H1 (cell line): Measurements from ENCODE around the gene NRSN1. TPM values are rescaled to one million over a fixed set of nuclear protein-coding genes. Genes with fewer than 3 reads are reported as not detected.

Experiments used
- CTCF ChIA-PET: fragments of 300-600 bp; sonication (Branson Sonifier 250); formaldehyde crosslinking; loops from one replicate; lab custom pipeline; 2021; ENCODE audit not compliant: partially characterized antibody; lab: Charles Lee
- POLR2A ChIA-PET: fragments of 300-600 bp; sonication (Branson Sonifier 250); formaldehyde crosslinking; loops from one replicate; lab custom pipeline; 2021; ENCODE audit warnings: inconsistent platforms; ENCODE audit not compliant: partially characterized antibody; lab: Charles Lee
- DNase-seq, 2 experiments: peaks; one replicate each; pipeline versions ENCODE4 v3.0.0 to v3.0.0-alpha.2; 2010 to 2022; ENCODE audit warnings: low spot score in 2 of 2, low read depth in 1 of 2, mixed read lengths in 1 of 2
- FAIRE-seq: peaks from 2 replicates; lab custom pipeline; 2011; peaks lifted over from hg19 to GRCh38; lab: Jason Lieb, UNC
- H2AFZ ChIP-seq: 2 replicates; pipeline ENCODE4 v1.8.1; 2012; ENCODE audit warnings: low read length, inconsistent platforms
- H2AK5ac ChIP-seq: 2 replicates; pipeline ENCODE4 v1.6.1; 2013; ENCODE audit warnings: low read depth, low read length
- H2BK120ac ChIP-seq: replicated peaks from 2 replicates; pipeline ENCODE3; 2013; ENCODE audit warnings: low read depth, low read length, inconsistent platforms
- H2BK12ac ChIP-seq: 2 replicates; pipeline ENCODE4 v1.6.1; 2013; ENCODE audit warnings: low read depth, low read length
- H2BK15ac ChIP-seq: 2 replicates; pipeline ENCODE4 v1.6.1; 2013; ENCODE audit warnings: low read length
- H2BK20ac ChIP-seq: 2 replicates; pipeline ENCODE4 v1.6.1; 2013; ENCODE audit warnings: low read length
- H2BK5ac ChIP-seq: 2 replicates; pipeline ENCODE4 v1.6.1; 2013; ENCODE audit warnings: low read depth, low read length
- H3K14ac ChIP-seq: 2 replicates; pipeline ENCODE4 v1.6.1; 2013; ENCODE audit warnings: inconsistent platforms; ENCODE audit not compliant: insufficient read length
- H3K18ac ChIP-seq: 2 replicates; pipeline ENCODE4 v1.6.1; 2013; ENCODE audit warnings: low read length; ENCODE audit errors: extremely low read depth
- H3K23ac ChIP-seq: 2 replicates; pipeline ENCODE4 v1.6.1; 2013; ENCODE audit warnings: inconsistent platforms; ENCODE audit not compliant: insufficient read length
- H3K23me2 ChIP-seq: 2 replicates; pipeline ENCODE4 v1.6.1; 2013; ENCODE audit warnings: low read depth, low read length
- H3K27ac ChIP-seq: 2 replicates; pipeline ENCODE4 v1.6.1; 2011; ENCODE audit warnings: low read depth, low read length, inconsistent platforms
- H3K27me3 ChIP-seq, 4 experiments: replicated peaks in 1 of 4; 1 replicate in 1 of 4; 2 replicates in 3 of 4; pipeline versions ENCODE4 v1.6.1 to v1.8.1; 2011 to 2013; ENCODE audit warnings: low read length in 3 of 4, mild to moderate bottlenecking in 3 of 4, inconsistent platforms in 2 of 4, mixed read lengths in 2 of 4, moderate library complexity in 1 of 4; ENCODE audit not compliant: control insufficient read depth in 3 of 4, insufficient read depth in 3 of 4; ENCODE audit errors: extremely low read depth in 1 of 4
- H3K36me3 ChIP-seq, 4 experiments: 2 replicates each; pipeline versions ENCODE4 v1.6.1 to v1.8.1; 2011 to 2013; ENCODE audit warnings: mild to moderate bottlenecking in 4 of 4, low read length in 3 of 4, moderate library complexity in 2 of 4, control low read depth in 1 of 4, inconsistent platforms in 1 of 4; ENCODE audit not compliant: insufficient read depth in 4 of 4, control insufficient read depth in 2 of 4
- H3K4ac ChIP-seq: replicated peaks from 2 replicates; pipeline ENCODE3; 2013; ENCODE audit warnings: low read length, low read depth, mixed read lengths, inconsistent platforms; ENCODE audit not compliant: insufficient read length
- H3K4me1 ChIP-seq, 4 experiments: replicated peaks in 1 of 4; 1 replicate in 1 of 4; 2 replicates in 3 of 4; pipeline versions ENCODE4 v1.6.1 to v1.8.1; 2011 to 2013; ENCODE audit warnings: low read length in 3 of 4, inconsistent platforms in 2 of 4, mixed read lengths in 1 of 4; ENCODE audit not compliant: insufficient read depth in 4 of 4, control insufficient read depth in 3 of 4
- H3K4me2 ChIP-seq, 2 experiments: 2 replicates each; pipeline versions ENCODE4 v1.6.1 to v1.8.1; 2011 to 2013; ENCODE audit warnings: low read depth in 2 of 2, low read length in 2 of 2, control low read depth in 1 of 2, inconsistent platforms in 1 of 2, mild to moderate bottlenecking in 1 of 2; ENCODE audit not compliant: insufficient read depth in 1 of 2
- H3K4me3 ChIP-seq, 4 experiments: fragments of 200-600, 300-600 bp in 1 of 4; sonication (generic), shearing (Covaris generic), sonication (Bioruptor Twin) in 1 of 4; 2 replicates each; pipeline versions ENCODE4 v1.5.1 to v1.8.1; 2011 to 2016; ENCODE audit warnings: low read length in 4 of 4, low read depth in 3 of 4, control low read depth in 2 of 4, inconsistent platforms in 2 of 4, mild to moderate bottlenecking in 2 of 4, mixed read lengths in 1 of 4, moderate library complexity in 1 of 4; ENCODE audit not compliant: insufficient read depth in 2 of 4; ENCODE audit errors: extremely low read depth in 1 of 4
- H3K56ac ChIP-seq: replicated peaks from 2 replicates; pipeline ENCODE3; 2013; ENCODE audit warnings: low read depth, mild to moderate bottlenecking, mixed read lengths, low read length, inconsistent platforms; ENCODE audit not compliant: insufficient read length
- H3K79me1 ChIP-seq: 2 replicates; pipeline ENCODE4 v1.6.1; 2013; ENCODE audit warnings: low read depth, low read length, control low read depth
- H3K79me2 ChIP-seq, 2 experiments: 2 replicates each; pipeline versions ENCODE4 v1.6.1 to v1.8.1; 2012 to 2013; ENCODE audit warnings: low read length in 2 of 2, mild to moderate bottlenecking in 2 of 2, inconsistent platforms in 1 of 2; ENCODE audit not compliant: insufficient read depth in 2 of 2, control insufficient read depth in 1 of 2
- H3K9ac ChIP-seq, 4 experiments: replicated peaks in 1 of 4; 1 replicate in 1 of 4; 2 replicates in 3 of 4; pipeline versions ENCODE4 v1.6.1 to v1.8.1; 2011 to 2013; ENCODE audit warnings: low read depth in 3 of 4, low read length in 3 of 4, control low read depth in 2 of 4, mild to moderate bottlenecking in 2 of 4, moderate library complexity in 2 of 4, inconsistent platforms in 1 of 4; ENCODE audit errors: extremely low read depth in 1 of 4
- H3K9me3 ChIP-seq, 2 experiments: 2 replicates each; pipeline versions ENCODE4 v1.6.1 to v1.8.1; 2012 to 2013; ENCODE audit warnings: mild to moderate bottlenecking in 2 of 2, moderate library complexity in 2 of 2, control low read depth in 1 of 2, inconsistent platforms in 1 of 2, low read depth in 1 of 2, low read length in 1 of 2, mixed read lengths in 1 of 2; ENCODE audit not compliant: insufficient read depth in 2 of 2
- H4K20me1 ChIP-seq, 2 experiments: replicated peaks in 1 of 2; 2 replicates each; pipeline versions ENCODE3 to v1.8.1; 2011 to 2013; ENCODE audit warnings: inconsistent platforms in 2 of 2, low read length in 2 of 2, mild to moderate bottlenecking in 1 of 2; ENCODE audit not compliant: insufficient read depth in 2 of 2, control insufficient read depth in 1 of 2
- H4K5ac ChIP-seq: 2 replicates; pipeline ENCODE4 v1.6.1; 2013; ENCODE audit warnings: low read length, low read depth, mixed read lengths, inconsistent platforms; ENCODE audit not compliant: insufficient read length
- H4K8ac ChIP-seq: 2 replicates; pipeline ENCODE4 v1.8.0; 2013; ENCODE audit warnings: mild to moderate bottlenecking, moderate library complexity, low read length, inconsistent platforms; ENCODE audit not compliant: insufficient read depth; ENCODE audit errors: extremely low read depth
- H4K91ac ChIP-seq: replicated peaks from 2 replicates; pipeline ENCODE3; 2013; ENCODE audit warnings: low read length, mixed read lengths, inconsistent platforms; ENCODE audit not compliant: insufficient read length
- CHD1 ChIP-seq: IDR thresholded peaks from 2 replicates; pipeline ENCODE4 v1.6.1; 2012; ENCODE audit warnings: low read depth, low read length, improper control_type of control experiment
- EP300 ChIP-seq, 2 experiments: IDR thresholded peaks; 1 replicate in 1 of 2; 2 replicates in 1 of 2; pipeline ENCODE4 v1.6.1; 2011 to 2012; ENCODE audit warnings: low read depth in 2 of 2, low read length in 2 of 2, mild to moderate bottlenecking in 2 of 2, borderline replicate concordance in 1 of 2, inconsistent platforms in 1 of 2, moderate library complexity in 1 of 2
- KDM5A ChIP-seq: fragments of 200-600 bp; IDR thresholded peaks from 2 replicates; pipeline ENCODE4 v1.7.1; 2012; ENCODE audit warnings: mild to moderate bottlenecking, low read length, inconsistent platforms, mixed read lengths
- SRF ChIP-seq: IDR thresholded peaks from 2 replicates; pipeline ENCODE4 v1.6.1; 2011; ENCODE audit warnings: mild to moderate bottlenecking, low read depth, low read length, moderate library complexity
- WGBS, 2 experiments: shearing (Covaris generic) in 1 of 2; methylation state at CpG; one replicate each; pipeline versions ENCODE4 v1.1.6 to v1.1.7; 2013 to 2015; ENCODE audit warnings: low lambda C conversion rate in 2 of 2, mixed read lengths in 2 of 2, inconsistent platforms in 1 of 2, low coverage in 1 of 2, missing lambda C conversion rate in 1 of 2; ENCODE audit not compliant: insufficient replicate concordance in 2 of 2, insufficient coverage in 1 of 2, insufficient read length in 1 of 2; ENCODE audit errors: extremely low coverage in 1 of 2, missing lambda C conversion rate in 1 of 2; 5-methylcytosine and 5-hydroxymethylcytosine counted together
- polyA plus RNA-seq, 7 experiments: library from polyadenylated mRNA; depleted of rRNA in 3 of 7; stranded (reverse) in 5 of 7; unstranded in 2 of 7; fragments of >200 nt in 5 of 7; fragments of 200-250 nt in 2 of 7; gene quantifications; 1 replicate in 5 of 7; 2 replicates in 1 of 7; 4 replicates in 1 of 7; pipeline versions ENCODE4 v1.2.1 to v1.2.3, GENCODE V29; 2011 to 2013; ENCODE audit warnings: missing spikeins in 2 of 7, mixed read lengths in 2 of 7
- total RNA-seq: library from RNA; stranded (reverse); fragmentation: NEBNext Ultra II Directional; extraction: Animal tissue kit (Norgen Biotek cat#: 25700); gene quantifications from 2 replicates; pipeline ENCODE4 v1.2.1, GENCODE V29; 2021

The NRSN1 gene
- total and polyA plus RNA-seq, 2 of the 8 experiments (the other 6 are each of a cell fraction or from before 2014, with no cell fraction given): 0.15 to 0.78 TPM

- no peak overlapping the region for H3K4me3 ChIP-seq
- no peak overlapping the region for H2BK120ac ChIP-seq
- H3K27ac ChIP-seq: no peak overlapping the region
- CTCF ChIA-PET: no interaction called here
- peaks cover 0 to 1% (median 0%) of the 10 kb centered on the region in 4 experiments; a peak in 1 of 7 replicates for H3K27me3 ChIP-seq
- H3K23me2 ChIP-seq: no peaks in the 10 kb centered on the region
- FAIRE-seq (no peak), DNase-seq (no peak)
- no peak overlapping the region for H3K14ac ChIP-seq
- no peak overlapping the region for H3K4me2 ChIP-seq
- H2BK20ac ChIP-seq: no peak overlapping the region
- no peaks in the 10 kb centered on the region for H3K79me1 ChIP-seq
- H2BK12ac ChIP-seq: no peak overlapping the region
- H3K23ac ChIP-seq: no peak overlapping the region
- POLR2A ChIA-PET: no interaction called here
- WGBS, 2 experiments: 94% methylated on average over 7 of the region's 7 CpGs; no CpG with 5 or more reads in 1 of the 2 experiments
- H2BK15ac ChIP-seq: no peak overlapping the region
- no peak overlapping the region for H2BK5ac ChIP-seq
- no peaks in the 10 kb centered on the region for H4K20me1 ChIP-seq
- no peaks in the 10 kb centered on the region for H3K79me2 ChIP-seq
- H3K56ac ChIP-seq: no peak overlapping the region
- H3K18ac ChIP-seq: no peak overlapping the region
- no peaks in the 10 kb centered on the region for H3K4me1 ChIP-seq
- H3K4ac ChIP-seq: no peak overlapping the region
- H4K5ac ChIP-seq: no peak overlapping the region
- no peak overlapping the region for H2AFZ ChIP-seq
- H4K8ac ChIP-seq: no peak overlapping the region; the same call in 1 of the 2 replicates
- no peak overlapping the region for H2AK5ac ChIP-seq
- no peak overlapping the region for H3K9ac ChIP-seq
- no peaks in the 10 kb centered on the region for H3K36me3 ChIP-seq
- H3K9me3 ChIP-seq: peaks cover 2 to 6% of the 10 kb centered on the region in 2 experiments; a peak in 2 of 4 replicates
- no peak overlapping the region for H4K91ac ChIP-seq
- TF ChIP-seq EP300 (IDR thresholded peaks at IDR 0.05; ENCODE audit: borderline replicate concordance in 1 of 2, low read depth in 2 of 2, low read length in 2 of 2): no peak
- TF ChIP-seq KDM5A: no peak
- no peak for TF ChIP-seq CHD1
- TF ChIP-seq SRF: no peak
Observed at GRCh38 chr6:24186349-24186748, 60.3 kb downstream of the NRSN1 start.
